ENCODE data around the gene TTLL6.

The TTLL6 gene

DNA sequence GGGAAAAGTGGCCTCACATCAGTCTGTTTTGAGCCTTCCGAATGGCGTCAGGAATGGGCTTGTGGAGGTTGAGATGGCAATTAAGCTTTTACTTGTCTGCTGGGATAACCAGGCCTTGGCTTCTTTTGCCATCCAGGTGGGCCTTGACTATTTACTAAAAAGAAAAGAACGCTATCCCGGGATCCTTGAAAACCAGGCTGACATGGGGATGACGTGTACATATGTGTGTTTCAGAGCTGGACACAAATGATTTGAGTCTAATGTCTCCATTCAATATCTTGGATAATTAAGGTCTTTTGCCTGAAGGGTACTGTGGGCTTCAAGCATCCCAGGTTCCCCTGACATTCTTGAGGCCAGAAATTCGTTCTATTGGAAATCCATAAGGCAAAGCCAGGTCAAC lies 55.9 kb downstream of the TTLL6 start:
- DNase-seq (ENCODE audit: low read depth in 2 of 2, low spot score in 1 of 2) = no peak

- DNase-seq (ENCODE audit: low read depth in 2 of 2, low spot score in 1 of 2) = no peak
These were observed 56.6 kb downstream of the TTLL6 start for GRCh38 chr17:48760411-48760810.

DNA sequence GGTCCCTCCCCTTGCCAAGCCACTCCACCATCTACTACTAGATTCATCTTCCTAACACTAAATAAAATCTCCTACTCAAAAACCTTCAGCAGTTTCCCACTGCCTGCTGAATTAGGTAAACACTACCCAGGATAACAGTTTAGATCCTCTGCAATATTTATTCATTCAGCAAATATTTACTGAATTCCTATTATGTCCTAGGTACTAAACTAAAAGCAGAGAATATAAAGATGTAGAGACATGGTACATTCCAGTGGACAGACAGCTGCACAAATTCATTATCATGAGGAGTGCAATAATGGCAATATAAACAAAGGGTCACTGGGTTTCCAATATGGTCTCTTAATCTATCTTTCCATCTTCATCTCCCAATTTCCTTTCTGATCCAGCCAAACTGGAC lies 57.7 kb downstream of the TTLL6 start:
- no peak for DNase-seq (ENCODE audit: low read depth in 2 of 2, low spot score in 1 of 2)

GRCh38 chr17:48757524-48757961 lies 59.5 kb downstream of the TTLL6 start:
- DNase-seq (ENCODE audit: low read depth in 2 of 2, low spot score in 1 of 2) = no peak

GRCh38 chr17:48756830-48757251 lies 60.2 kb downstream of the TTLL6 start:
- DNase-seq (ENCODE audit: low read depth in 2 of 2, low spot score in 1 of 2) = no peak

- DNase-seq (ENCODE audit: low read depth in 2 of 2, low spot score in 1 of 2) = no peak
These were observed 61.7 kb downstream of the TTLL6 start for GRCh38 chr17:48755356-48755755.

DNA sequence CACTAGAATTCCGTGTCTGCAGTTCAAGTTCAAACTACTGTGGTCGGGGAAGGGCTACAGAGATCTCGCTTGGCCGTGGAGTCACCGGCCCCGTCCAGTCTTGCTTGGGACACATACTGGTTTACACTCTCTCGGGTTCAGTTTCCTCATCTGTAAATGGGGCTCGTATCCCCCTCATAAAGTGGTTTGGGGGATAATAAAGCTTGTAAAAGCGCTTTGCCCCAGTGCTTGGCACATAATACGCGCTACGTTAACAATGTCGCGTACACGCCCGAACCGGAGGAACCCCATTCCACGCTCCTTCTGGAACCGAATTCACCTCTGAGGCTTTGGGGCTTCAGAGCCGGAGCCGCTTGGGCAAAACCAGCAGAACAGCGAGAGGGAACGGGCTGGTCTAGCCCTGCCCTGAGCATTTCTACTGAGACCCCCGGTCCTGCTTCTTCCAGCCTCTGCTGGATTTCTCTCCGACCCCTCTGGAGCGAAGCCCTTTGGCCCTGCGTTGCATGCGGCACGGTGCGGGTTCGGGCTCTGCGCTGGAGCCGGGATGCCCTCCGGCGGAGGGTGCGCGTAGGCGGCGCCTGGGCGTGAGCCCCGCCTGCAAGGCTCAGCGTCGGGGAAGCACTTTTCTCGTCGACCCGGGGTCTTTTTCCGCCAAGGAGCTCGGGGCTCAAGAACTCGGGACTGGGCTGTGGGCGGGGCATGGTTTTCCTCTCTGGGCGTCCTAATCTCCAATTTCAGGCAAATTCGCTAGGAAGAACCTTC lies 62.3 kb downstream of the TTLL6 start:
- no peak for DNase-seq (ENCODE audit: low read depth in 2 of 2, low spot score in 1 of 2)

- no peak for DNase-seq (ENCODE audit: low read depth in 2 of 2, low spot score in 1 of 2)
These were observed 63.1 kb downstream of the TTLL6 start for GRCh38 chr17:48753794-48754499.

- DNase-seq (ENCODE audit: low read depth in 2 of 2, low spot score in 1 of 2) = no peak
These were observed 64.4 kb downstream of the TTLL6 start for GRCh38 chr17:48752399-48753288.

DNA sequence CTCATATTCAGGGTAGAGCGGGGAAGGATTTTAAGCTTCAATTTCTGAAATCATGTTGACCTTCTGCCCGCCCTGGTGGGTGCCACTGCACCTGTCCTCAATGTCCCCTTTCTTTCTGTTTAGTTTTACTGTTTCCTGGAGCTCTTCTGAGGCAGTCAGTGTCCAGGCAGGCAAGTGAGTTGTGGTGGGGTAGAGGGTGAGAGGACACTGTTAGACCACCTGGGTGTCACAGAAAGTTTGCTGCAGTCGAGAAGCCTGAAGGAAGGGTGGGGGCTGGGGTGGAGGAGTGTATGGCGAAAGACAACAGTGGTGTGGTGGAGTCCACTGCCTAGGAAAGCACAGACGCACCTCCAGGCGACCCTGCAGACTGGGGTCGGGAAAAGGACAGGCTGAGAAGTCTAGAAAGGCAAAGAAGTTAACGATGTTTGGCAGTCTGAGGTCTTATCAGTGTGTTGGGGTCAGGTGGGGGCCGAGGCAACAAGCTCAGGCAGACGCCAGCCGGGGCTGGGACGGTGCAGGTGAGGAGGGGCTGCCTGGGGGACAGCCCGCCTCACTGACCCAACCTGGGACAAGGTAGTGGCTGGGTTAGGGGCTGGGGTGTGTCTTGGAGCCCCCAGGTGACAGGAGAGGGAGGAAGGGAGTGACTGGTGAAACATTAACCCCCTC lies 65.2 kb downstream of the TTLL6 start:
- DNase-seq (ENCODE audit: low read depth in 2 of 2, low spot score in 1 of 2) = no peak

- no peak for DNase-seq (ENCODE audit: low read depth in 2 of 2, low spot score in 1 of 2)
These were observed 65.9 kb downstream of the TTLL6 start for GRCh38 chr17:48751172-48751571.

DNA sequence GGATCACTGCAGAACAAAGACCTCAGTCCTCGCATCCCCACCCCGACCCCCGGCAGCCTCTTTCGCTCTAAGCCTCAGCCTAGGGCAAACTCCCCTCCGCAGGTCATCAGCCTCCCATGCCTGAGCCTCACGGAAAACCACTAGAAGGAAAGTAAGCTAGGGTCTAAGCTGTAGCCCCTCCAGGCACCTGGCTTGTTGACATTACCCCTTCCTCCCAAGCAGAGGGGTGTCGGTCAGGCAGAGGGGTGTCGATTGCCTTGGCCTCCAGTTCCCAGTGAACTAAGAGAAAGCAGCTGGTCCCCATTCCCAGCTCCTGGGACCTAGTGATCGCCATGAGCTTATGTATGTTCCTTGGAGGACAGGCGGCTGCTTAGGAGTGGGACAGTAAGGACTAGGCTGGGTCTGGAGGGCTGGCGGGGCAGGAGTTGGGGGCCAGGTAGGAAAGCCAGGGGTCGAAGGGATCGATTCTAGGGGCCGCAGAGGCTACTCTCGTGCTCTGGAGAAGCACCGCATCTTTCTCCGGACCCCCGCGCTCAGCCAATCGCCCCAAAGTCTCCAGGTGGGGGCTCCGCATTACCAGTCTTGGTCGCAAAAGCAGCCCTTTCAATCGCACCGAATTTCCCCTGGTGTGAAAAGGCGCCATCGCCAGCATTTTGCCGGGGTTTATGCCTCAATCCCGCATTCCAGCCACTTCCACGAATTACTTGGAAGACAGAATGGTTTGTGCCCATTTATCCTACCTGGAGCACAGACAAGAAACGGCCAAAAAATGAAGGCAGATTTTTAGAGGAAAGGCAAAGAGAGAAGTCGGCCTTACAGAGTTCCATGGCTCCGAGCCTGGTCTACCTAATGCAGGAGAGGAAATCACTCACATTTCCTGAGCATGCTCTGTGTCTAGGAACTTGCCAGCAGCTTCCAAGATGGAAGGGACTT lies 67.1 kb downstream of the TTLL6 start:
- DNase-seq (ENCODE audit: low read depth in 2 of 2, low spot score in 1 of 2) = no peak

DNA sequence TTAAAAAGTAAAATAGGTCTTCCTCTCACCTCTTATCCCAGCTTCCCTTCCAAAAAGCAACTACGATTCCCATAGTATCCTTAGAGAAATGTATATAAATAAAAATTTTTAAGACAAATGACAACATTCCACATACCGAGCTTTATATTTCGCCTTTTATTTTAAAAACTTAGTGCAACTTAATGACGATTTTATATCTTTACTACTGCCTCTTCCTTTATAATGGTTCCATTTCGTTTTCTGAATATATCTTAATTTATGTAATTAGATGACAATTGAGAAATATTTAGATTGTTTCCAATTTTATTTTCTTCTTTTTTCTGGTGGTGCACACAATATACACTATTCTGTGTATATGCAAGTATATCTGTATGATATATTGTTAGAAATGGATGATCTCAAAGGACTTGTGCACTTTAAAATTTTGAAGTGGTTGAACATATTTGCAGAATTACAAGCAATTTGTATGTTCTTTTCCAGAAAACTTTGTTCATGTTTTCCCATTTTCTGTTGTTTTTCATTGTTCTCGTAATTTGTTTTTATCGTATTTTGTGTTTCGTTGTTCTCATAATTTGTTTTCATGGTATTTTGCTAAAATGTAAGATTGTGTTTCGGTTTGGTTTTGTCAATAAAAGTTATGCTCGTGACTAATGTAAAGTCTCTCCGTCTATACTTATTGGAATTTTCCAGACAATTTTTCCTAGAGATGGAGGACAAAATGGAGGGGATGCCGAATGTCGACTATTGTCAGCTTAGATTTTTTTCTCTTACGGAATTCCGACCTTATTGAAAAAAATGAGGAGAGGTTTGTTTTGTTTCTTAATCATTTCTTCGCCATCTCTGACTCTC lies 68.1 kb downstream of the TTLL6 start:
- DNase-seq (ENCODE audit: low read depth in 2 of 2, low spot score in 1 of 2) = no peak

DNA sequence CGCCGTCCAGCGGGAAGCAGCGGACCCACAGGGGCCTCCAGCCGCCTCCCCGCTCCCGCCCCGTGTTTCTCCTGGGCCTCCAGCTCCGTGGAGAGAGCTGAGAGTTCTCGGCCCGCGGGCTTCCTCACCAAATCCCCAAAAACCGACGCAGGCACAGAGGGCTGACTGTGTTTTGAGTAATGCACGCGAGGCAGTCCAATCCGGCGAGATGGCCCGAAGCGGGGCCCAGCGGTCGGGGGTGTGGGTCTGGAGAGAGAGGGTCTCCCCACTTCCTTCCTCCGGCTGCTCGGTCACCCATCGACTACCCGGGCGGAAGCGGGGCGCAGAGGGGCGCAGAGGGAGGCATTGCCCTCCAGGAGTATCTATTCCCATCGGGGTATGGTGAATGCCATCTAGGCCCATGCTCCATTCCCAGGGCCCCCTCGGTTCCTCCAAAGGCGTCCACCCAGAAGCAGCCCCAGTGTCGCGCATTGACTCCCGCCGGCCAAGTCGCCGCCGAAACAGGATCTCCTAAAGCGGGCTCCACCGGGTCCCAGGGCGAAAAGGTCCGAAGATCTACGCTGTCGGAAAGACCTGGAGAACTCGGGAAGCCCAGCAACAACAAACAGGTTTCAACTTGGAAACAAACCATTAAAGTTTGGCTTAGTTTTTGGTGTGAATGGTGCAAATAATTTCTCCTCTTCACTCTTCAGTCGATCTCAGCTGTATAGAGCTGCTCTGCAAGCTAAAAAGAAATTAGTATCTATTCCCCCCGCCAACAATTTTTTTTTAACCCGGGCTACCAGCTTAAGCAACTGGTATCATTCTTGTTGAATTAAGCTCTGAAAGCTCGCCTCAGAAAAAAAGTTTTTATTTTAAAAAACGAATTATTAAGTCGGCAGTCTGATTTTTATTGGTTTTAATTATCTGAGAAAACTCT lies 69.3 kb downstream of the TTLL6 start:
- DNase-seq (ENCODE audit: low read depth in 2 of 2, low spot score in 1 of 2) = no peak

GRCh38 chr17:48746916-48747444 lies 70.0 kb downstream of the TTLL6 start:
- no peak for DNase-seq (ENCODE audit: low read depth in 2 of 2, low spot score in 1 of 2)

DNA sequence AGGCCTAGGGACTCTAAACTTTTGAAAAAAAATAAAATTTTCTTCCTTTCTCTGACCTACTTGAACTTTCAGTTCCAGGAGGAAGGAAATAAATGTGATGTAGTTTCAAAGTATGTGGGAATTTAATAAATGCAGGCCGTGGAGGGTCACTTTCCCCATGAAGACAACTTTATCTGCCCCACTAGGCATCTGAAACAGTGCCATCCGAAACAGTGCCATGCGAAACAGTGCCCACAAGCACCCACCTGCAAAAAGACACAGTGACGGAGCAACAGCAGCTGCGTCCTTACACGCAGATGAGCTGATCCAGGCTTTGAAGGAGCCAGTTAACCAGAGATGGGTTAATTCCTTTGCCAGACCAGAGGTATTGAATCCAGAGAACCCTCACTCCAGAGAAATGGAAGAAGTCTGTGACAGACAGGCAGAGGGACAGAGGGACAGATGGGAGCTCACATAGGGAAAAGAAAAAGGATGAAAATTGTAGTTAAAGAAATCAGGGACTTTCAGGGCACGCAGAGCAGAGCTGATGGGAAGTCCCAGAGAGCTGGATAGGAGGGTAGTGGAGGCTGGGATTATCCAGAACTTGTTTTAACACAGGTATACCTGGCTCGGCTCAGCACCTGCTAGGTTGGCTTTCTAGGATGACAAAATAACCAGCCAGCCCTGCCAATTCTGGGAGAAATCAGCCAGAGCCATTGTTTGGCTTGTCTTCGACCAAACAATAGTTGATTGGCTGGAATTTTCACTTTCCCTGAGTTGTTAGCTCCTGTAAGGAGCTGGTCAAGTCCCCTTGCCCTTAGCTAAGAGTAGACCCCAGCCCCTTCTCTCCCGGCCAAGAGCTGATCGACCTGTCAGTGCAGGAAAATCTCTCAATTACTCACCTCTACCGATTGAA lies 71.4 kb downstream of the TTLL6 start:
- no peak for DNase-seq (ENCODE audit: low read depth in 2 of 2, low spot score in 1 of 2)

DNA sequence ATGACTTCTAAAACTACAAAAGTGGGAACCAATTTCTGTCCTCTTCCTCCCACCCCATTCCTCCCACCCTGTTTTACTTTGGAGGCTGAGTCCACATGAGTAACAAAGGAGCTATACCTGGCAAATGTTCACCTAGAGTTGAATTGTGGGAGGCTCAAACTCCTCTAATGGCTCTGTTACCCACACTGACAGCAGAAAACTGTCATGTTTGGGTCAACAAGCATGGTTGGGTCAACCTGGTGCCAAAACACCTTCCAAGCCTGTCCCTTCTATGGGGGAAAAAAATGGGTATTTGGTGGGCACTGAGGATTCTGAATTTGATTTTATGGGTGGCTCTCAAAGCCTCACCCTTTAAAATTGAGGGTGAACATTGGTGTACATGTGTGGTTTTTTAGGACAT lies 76.5 kb downstream of the TTLL6 start:
- DNase-seq (ENCODE audit: low read depth in 2 of 2, low spot score in 1 of 2) = no peak
